PC-3 (cell line): ENCODE data around the gene POLD1.

Experiments
- CTCF ChIP-seq: fragments of 300-600 bp; sonication (generic); conservative IDR thresholded peaks from 2 replicates; pipeline ENCODE4 v1.5.1; 2017; ENCODE audit warnings: antibody characterized with exemption, low read depth, mild to moderate bottlenecking, low read length
- EZH2 ChIP-seq: fragments of 300-600 bp; sonication (generic); IDR thresholded peaks from one replicate; pipeline ENCODE4 v1.6.1; 2017; ENCODE audit warnings: antibody characterized with exemption, mild to moderate bottlenecking, low read length; ENCODE audit not compliant: unreplicated experiment
- EZH2phosphoT487 ChIP-seq: fragments of 300-600 bp; sonication (generic); IDR thresholded peaks from 2 replicates; pipeline ENCODE4 v1.6.1; 2018; ENCODE audit warnings: mild to moderate bottlenecking, antibody characterized with exemption, low read length, borderline replicate concordance

GRCh38 chr19:50357178-50358100 lies 26.7 kb upstream of the POLD1 start:
- peak; percentile 89 for TF ChIP-seq CTCF
- TF ChIP-seq EZH2phosphoT487, result no peak
- TF ChIP-seq EZH2, result no peak
